Globus pallidus (tissue), 1 donor: ENCODE measurements around the gene GMIP.
"Not testable (repeated sequence)": the region's sequence is repeated elsewhere in the genome, so short reads cannot be mapped to it uniquely, and the experiment has no call there.

Source experiments
- DNase-seq: peaks from one replicate; pipeline ENCODE4 v3.0.0-alpha.2; 2015; ENCODE audit warnings: low spot score

The GMIP gene

DNA sequence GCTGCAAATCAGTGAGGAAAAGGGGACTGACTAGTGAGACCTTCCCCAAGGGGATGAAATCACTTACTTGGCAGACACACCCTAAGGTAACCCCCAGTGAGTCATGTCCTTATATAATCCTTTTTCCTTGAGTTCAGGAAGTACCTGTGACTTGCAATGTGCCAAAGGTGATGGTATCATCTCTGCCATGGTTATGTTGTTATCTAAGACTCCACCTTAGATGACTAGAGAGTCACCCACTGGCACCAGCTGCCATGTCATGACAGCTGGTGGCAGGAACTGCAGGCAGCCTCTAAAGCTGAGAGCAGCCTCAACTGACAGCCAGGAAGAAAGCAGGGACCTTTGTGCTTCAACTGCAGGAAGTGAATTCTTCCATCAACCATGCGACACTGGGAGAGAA is 37.4 kb downstream of the GMIP start:
- no peak for DNase-seq

DNA sequence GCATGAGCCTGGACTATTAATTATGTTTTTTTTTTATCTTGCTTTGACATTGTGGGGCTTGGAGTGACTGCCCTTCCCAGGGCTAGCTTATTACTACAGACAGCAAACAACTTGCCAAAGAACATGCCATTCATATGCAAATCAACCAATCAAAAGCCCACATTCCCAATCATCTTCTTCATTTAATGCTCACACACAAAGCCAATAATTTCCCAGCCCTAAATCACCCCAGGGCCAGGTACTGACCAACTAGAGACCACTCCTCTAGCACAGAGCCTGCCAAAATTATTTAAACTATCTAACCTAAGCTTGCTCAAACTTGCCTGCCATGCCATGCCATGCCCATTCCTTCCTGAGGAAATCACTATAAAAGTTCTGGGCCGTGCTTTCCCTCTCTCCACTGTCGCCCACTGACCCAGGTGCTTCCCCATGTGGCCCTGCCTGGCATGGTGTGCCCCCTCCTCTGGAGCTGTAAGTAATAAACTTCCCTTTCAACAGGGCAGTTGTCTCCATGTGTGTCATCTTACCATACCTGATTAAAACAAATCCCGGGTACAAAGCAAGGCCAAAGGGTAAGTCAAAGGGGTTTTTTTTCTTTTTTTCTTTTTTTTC is 40.6 kb downstream of the GMIP start:
- no peak for DNase-seq

DNA sequence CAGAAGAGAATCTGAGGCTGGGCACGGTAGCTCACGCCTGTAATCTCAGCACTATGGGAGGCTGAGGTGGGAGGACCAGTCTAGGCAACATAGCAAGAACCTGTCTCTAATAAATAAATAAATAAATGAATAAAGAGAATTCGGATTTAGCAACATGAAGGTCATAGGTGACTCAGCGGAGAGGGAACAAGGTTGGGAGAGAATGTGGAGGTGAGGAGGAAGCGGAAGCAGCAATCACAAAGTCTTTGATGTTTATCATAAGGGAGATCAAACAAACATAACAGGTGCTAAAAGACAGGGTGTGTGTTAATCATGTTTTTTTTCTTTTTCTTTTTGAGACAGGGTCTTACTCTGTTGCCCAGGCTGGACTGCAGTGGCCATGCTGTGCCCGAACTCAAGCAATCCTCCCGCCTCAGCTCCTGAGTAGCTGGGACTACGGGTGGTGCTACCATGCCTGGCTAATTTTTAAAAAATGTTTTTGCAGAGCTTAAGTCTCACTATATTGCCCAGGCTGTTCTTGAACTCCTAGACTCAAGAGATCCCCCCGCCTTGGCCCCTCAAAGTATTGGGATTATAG is 41.2 kb downstream of the GMIP start:
- no peak for DNase-seq

DNA sequence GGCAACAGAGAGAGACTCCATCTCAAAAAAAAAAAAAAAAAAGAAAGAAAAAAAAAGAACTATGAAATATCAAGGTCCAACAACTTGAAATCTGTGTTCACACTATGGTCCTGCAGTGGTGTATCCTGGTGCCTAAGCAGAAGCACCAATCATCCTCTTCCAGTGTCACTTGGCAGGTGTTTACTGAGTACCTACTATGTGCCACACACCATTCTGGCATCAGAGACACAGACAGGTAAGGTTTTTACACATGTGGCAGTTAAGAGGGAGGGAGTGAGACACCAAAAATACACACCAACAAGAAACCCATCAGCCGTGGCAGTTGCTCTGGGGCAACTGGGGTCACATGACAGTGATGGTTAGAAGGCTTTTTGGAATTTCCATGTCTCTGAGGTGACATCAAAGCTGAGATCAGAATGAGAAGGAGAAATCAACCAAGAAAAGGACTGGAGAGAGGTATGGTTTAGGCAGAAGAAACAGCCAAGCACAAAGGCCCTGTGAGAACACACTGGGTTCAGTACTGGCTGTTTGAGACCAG is 42.6 kb downstream of the GMIP start:
- DNase-seq: no peak

DNA sequence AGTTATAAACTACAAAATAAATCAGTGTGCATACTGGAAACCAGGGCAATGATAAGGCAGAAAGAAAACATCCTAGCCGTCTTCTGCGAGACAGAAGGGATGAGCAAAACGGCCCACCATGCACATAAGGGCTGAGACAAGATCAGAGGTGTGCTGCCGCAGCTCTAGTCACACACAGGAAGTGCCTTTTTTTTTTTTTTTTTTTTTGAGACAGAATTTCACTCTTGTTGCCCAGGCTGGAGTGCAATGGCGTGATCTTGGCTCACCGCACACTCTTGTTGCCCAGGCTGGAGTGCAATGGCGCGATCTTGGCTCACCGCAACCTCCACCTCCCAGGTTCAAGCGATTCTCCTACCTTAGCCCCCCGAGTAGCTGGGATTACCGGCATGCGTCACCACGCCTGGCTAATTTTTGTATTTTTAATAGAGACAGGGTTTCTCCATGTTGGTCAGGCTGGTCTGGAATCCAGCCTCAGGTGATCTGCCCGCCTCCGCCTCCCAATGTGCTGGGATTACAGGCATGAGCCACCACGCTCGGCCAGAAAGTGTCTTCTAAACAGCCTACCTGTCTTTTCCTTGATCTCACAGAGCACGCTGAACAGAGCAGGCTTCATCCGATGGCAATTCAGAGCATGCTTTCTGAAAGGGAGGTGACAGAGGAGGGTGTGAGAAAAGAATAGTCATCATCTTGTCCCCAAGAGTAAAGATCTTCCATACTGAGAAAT is 44.6 kb downstream of the GMIP start:
- not testable (repeated sequence) for DNase-seq

DNA sequence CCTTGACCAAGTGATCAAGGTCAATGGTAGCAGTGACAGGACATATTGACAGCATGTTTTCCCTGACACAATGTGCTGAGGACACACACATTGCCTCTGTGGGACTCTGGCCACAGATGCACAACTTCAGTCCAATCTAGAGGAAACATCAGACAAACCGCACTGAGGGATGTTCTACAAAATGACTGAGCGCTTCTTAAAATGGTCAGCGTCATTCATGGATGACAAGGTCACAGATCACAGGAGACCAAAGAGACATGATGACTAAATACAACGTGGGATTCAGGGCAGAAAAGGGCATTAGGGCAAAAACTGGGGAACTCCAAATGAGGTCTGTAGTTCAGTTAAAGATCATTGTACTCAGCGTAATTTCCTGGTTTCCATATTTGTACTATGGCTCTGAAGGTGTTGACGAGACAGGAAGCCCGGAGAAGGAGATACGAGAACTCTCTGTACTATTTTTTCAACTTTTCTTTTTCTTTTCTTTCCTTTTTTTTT is 45.6 kb downstream of the GMIP start:
- no peak for DNase-seq

DNA sequence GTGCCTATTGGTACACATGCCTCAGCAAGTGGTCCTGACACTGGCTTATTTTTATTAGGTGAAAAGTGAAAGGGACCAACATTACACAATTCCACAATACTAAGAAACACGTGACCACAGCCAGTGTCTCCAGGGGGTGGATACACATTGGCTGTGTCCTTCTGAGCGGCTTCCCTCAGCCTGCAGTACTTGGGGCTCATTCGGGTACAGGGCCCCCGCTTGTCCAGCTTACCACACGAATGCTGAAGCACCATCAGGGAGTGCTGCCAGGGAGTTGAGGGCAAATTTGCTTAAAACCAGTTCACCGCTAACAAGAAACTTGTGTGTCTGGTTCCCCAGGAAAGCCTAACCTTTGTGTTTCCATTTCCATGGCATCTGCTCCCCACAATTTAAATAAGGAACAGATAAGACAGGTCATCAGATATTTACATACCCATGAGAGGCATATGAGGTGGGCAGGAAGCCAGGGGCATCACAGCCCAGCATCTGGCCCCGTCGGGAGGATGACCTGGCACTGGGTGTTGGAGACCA is 48.2 kb downstream of the GMIP start:
- DNase-seq: no peak

DNA sequence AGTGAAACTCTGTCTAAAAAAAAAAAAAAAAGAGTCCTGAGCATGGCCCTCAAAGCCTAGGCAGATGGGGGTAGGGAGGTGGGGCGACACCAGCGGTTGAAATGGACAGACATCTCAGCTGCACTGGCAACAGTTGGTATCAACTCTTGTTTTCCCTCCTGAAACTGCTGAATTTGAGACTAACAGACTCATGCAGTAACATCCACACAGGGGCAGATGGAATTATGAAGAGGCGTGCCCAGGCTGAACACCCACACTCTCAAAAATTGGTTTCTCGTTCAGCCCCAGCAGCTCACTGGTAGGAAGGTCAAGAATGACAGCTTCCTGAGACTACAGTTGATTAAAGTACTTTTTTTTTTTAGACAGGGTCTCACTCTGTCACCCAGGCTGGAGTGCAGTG is 49.1 kb downstream of the GMIP start:
- no peak for DNase-seq

DNA sequence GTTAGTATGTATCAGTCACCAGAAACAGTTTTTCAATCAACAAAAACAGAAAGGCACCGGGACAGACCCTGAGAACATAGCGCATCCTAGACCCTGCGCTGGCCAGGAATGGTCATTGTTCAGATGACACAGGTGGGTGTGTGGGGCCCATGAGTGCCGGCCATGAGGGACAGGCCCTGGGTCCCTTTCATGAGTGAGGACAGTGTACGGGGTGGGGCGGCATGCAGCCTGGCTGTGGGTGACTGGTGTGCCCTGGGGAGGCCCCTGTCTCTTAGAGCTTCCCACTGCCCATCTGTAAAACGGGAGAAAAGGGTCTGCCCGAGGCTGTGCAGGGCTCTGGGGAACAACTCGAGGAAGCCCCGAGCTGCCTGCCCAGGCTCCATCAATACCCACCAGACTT is 50.8 kb downstream of the GMIP start:
- no peak for DNase-seq

DNA sequence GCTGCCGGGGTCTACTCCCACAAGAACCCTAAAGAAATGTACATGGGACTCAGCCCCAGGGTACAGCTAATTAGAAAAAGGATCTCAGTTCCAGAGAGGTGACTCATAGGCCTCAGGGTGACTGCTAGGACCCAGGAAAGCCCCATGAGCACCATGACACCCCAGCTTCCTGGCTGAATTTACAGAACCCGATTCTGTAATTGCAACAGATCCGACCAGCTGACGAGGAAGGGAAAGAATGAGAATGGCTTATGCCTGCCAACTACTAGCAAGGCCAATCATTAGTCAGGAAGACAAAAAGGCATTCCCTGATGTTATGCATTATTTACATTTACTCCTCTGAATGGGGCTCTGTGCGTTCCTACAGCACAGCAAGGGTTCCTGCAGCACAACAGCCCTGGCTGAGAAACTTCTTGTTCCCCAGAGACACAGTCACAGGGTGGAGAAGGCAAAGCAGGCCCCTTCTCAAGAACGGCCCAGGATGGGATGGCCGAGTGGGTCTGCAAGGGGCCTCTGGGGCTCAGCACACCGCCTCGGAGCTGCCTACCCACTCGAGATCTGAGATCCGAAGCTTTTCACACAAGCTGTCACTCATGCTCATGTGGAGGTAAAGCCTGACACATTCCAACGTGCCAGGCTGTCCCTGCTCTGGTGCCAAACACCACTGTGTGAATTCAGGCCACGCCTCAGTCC is 52.2 kb downstream of the GMIP start:
- DNase-seq: no peak

DNA sequence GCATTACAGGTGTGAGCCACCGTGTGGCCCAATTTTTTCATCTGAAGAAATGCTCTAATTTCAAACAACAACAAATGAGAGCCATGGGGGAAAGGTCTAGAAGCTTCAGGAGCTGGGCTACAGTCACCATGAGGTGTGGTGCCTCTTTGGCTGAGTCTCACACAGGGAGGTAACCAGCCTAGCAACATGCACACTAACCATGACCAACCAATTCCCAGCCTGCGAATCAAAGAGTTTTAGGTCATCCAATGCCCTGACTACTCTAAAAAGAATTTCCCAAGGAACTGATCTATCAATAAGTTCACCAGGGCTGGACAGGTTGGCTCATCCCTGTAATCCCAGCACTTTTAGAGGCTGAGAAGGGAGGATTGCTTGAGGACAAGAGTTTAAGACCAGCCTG is 54.9 kb downstream of the GMIP start:
- no peak for DNase-seq

DNA sequence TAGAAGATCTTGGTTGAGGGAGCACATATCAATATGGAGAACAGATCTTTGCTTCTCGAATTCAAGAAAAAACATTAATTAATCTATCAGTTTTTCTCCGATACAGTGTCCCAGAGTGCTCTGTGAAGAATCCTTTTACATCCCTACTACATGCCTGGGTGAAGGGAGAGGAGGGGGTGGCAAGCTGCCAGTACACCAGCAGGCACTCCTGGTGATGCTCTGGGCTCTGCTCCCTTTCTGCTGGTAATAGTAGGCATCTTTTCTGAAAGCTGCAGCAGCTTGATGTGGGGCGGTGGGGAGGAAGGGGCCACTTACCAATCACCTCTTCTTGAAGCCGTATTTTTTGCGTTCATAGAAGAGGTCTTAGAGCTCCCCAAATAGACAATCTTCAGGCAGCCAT is 55.7 kb downstream of the GMIP start:
- no peak for DNase-seq

DNA sequence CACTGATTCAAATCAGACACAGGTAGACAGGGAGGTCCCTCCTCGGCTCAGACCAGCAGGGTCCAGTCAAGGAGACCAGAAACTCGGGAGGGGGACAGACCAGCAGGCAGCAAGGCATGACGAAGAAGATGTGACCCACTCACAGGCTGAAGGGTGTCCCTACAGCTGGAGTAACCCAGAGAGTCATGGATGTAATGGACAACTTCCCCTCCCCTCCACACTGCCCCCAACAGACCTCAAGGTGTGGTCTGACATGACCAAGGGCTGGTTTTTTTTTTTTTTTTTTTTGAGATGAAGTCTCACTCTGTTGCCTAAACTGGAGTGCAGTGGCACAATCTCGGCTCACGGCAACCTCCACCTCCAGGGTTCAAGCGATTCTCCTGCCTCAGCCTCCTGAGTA is 59.1 kb downstream of the GMIP start:
- DNase-seq: no peak

DNA sequence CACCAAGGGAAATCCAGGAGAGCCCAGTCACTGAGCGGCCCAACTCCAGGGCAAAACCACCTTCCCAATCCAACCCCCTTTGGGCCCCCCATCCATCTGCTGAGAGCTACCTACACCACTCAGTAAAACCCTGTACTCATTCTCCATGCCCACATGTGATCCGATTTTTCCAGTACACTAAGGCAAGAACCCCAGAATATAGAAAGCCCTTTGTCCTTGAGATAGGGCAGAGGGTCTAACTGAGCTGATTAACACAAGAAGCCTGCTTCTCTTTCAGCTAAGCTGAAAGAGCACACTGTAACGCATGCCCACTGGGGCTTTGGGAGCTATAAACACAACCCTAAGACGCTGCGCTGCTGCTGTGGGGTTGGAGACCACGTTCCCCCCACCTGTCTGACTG is 61.0 kb downstream of the GMIP start:
- no peak for DNase-seq

DNA sequence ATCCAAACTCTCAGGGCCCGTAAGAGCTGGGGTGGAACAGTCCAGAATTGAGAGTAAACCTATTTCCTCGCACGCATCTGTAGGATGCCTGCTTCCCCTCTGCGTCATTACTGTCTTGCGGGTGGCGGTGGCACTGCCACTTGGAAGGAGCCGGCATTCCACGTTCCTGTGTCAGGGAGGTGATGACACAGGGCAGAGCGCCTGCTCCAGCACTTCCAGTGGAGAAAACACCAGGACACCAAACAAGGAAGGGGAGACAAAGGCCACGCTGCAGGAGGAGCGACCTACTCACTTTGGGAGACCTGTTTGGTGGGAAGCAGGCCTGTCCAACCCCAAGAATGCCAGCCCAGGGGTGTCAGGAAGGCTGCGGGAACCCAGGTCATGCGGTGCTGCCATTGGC is 62.1 kb downstream of the GMIP start:
- DNase-seq: no peak

DNA sequence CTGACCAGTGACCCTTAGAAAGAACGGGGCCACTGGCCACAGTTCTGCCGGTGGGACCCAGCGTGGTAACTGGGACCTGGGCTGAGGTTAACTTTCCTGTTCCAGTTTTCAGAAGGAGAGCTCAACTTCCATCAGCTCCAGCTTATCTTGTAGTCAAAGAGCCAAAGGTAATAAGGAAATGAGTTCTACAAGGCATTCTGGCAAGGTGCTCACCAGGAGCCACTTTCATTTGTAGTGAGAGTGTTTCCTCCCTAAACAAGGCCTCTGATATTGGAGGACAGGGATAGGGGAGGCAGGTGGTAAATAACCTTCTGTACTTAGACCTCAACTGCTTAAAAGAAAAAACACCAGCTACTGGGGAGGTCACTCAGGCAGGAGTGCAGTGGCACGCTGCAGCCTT is 63.0 kb downstream of the GMIP start:
- no peak for DNase-seq

DNA sequence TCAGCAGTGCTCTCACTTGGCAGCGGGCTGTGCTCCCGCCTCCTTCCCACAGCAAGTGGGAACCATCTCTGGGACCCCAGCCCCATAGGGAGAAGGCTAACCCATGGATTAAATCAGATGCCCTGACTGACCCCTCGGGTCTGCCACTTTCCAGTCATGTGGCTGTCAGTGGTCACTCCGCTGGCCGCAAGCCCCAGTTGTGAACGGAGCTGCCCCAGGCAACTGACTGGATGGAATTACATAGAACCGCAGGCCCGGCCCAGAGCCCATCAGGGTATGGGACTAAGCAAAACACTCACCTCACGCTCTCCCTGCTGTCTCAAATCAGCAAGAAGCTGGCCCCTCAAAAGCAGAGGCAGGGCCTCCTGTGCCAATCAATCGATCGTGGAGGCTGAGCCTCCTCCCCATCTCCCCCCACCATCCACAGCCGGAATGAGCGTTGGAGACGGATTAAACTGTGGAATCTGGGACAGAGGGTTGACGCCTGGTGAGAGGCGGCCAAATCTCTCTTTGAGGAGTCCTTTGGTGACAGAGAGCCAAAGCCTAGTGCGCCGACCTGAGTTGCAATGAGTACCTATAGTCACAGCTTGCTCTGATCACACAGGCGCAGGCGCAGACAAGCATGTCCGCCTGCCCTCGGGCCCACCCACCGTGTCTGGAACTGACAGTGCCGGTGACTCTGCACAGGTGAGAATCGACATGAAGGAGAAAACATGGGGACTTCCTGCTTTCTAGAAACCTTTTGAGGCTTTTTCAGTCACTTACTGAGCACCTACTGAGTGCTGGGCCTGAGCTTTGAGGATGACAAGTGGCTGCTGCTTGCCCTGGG is 63.7 kb downstream of the GMIP start:
- no peak for DNase-seq
